ENCODE results near the gene GVQW3.

DNA sequence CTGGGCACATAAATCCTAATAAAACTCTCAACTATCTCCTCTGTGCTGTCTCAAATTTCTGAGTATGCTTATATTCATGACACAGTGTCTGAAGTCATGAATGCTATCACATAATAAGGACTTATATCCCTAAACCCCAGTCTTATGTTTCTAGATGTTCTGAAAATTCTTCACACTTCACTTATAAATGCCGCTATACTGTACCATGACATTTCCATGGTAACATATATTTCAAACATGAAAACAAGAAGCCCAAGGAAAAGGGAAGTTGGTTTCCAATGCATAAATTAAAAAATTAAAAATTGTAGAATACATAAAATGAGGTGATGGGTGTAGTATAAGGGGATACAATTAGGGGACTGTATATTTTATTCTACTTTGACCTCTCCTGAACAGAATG is 11.7 kb downstream of the GVQW3 start:
- TF ChIP-seq, protein P1, sequence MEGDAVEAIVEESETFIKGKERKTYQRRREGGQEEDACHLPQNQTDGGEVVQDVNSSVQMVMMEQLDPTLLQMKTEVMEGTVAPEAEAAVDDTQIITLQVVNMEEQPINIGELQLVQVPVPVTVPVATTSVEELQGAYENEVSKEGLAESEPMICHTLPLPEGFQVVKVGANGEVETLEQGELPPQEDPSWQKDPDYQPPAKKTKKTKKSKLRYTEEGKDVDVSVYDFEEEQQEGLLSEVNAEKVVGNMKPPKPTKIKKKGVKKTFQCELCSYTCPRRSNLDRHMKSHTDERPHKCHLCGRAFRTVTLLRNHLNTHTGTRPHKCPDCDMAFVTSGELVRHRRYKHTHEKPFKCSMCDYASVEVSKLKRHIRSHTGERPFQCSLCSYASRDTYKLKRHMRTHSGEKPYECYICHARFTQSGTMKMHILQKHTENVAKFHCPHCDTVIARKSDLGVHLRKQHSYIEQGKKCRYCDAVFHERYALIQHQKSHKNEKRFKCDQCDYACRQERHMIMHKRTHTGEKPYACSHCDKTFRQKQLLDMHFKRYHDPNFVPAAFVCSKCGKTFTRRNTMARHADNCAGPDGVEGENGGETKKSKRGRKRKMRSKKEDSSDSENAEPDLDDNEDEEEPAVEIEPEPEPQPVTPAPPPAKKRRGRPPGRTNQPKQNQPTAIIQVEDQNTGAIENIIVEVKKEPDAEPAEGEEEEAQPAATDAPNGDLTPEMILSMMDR (IDR thresholded peaks at IDR 0.05) = no peak
- TF ChIP-seq POLR2A (IDR thresholded peaks at IDR 0.05) = no peak

Data from adrenal gland (tissue), 5 donors.